ENCODE data around the gene LYZ. TPM values are rescaled to one million over a fixed set of nuclear protein-coding genes. Genes with fewer than 3 reads are reported as not detected.

Gene LYZ
- total RNA-seq, 3 donors from 2014 or later (not counting 1 experiment from before 2014, with no cell fraction given) = 83.1 to 337 (median 146) TPM

DNA sequence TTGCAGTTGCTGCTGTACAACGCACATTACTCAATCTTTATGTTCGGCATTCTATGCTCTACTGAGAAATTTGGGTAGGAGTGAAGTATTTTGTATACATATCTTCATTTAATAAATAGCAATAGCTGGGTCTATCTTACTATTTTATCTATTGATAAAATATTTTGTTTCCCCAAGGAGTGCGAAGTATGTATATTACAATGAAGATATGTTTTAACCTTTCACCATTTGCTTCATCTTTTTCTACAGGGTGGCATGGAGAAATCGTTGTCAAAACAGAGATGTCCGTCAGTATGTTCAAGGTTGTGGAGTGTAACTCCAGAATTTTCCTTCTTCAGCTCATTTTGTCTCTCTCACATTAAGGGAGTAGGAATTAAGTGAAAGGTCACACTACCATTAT, 4.7 kb downstream of the LYZ start:
- Histone ChIP-seq H3K36me3 (ENCODE audit: control insufficient read depth, insufficient read depth, low read length) (no peaks in the 10 kb centered on the region), H3K9me3 (ENCODE audit: control insufficient read depth, insufficient read depth, low read length) (no peaks in the 10 kb centered on the region), H3K27me3 (ENCODE audit: control insufficient read depth, insufficient read depth, low read length) (no peaks in the 10 kb centered on the region), H3K4me1 (ENCODE audit: control insufficient read depth, insufficient read depth, low read length) (peaks cover 6% of the 10 kb centered on the region), H3K27ac (ENCODE audit: low read length) (no peak overlapping the region), H3K4me3 (ENCODE audit: low read length) (no peak overlapping the region)
- Mint-ChIP-seq H3K27me3 (ENCODE audit: low read depth in 2 of 2) (peaks cover 0 to 13% of the 10 kb centered on the region in 2 donors), H3K27ac (no peak overlapping the region), H3K9me3 (no peaks in the 10 kb centered on the region), H3K4me3 (no peak overlapping the region), H3K4me1 (peaks cover 5 to 6% of the 10 kb centered on the region in 2 donors), H3K36me3 (no peaks in the 10 kb centered on the region)
- ATAC-seq = no peak
- TF ChIP-seq, protein P1, sequence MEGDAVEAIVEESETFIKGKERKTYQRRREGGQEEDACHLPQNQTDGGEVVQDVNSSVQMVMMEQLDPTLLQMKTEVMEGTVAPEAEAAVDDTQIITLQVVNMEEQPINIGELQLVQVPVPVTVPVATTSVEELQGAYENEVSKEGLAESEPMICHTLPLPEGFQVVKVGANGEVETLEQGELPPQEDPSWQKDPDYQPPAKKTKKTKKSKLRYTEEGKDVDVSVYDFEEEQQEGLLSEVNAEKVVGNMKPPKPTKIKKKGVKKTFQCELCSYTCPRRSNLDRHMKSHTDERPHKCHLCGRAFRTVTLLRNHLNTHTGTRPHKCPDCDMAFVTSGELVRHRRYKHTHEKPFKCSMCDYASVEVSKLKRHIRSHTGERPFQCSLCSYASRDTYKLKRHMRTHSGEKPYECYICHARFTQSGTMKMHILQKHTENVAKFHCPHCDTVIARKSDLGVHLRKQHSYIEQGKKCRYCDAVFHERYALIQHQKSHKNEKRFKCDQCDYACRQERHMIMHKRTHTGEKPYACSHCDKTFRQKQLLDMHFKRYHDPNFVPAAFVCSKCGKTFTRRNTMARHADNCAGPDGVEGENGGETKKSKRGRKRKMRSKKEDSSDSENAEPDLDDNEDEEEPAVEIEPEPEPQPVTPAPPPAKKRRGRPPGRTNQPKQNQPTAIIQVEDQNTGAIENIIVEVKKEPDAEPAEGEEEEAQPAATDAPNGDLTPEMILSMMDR (IDR thresholded peaks at IDR 0.05) = no peak
- 100% methylated on average over 1 of the region's 5 CpGs for WGBS (ENCODE audit: insufficient coverage)
- DNase-seq = no peak
- intact Hi-C loops (cut with micrococcal nuclease) = loop anchor here (10.0 kb wide), 1 partner anchor 58 kb away; no protein-coding TSS in a partner anchor

- whole genome bisulfite sequencing (ENCODE audit: insufficient coverage) = 78% methylated on average over 1 of the region's 1 CpG
- H3K27me3 ChIP-seq (ENCODE audit: control insufficient read depth, insufficient read depth, low read length) = no peaks in the 10 kb centered on the region
- no peaks in the 10 kb centered on the region for H3K36me3 Mint-ChIP-seq
- DNase-seq = no peak
- no peak overlapping the region for H3K27ac ChIP-seq (ENCODE audit: low read length)
- no peak for ATAC-seq
- TF ChIP-seq, protein P1 (IDR thresholded peaks at IDR 0.05) = no peak
- no peak overlapping the region for H3K4me3 Mint-ChIP-seq
- H3K4me1 ChIP-seq (ENCODE audit: control insufficient read depth, insufficient read depth, low read length) = peaks cover 6% of the 10 kb centered on the region
- intact Hi-C loops (cut with micrococcal nuclease) = loop anchor here (10.0 kb wide), 1 partner anchor 59 kb away; no protein-coding TSS in a partner anchor
- H3K9me3 ChIP-seq (ENCODE audit: control insufficient read depth, insufficient read depth, low read length) = no peaks in the 10 kb centered on the region
- H3K9me3 Mint-ChIP-seq = no peaks in the 10 kb centered on the region
- no peaks in the 10 kb centered on the region for H3K36me3 ChIP-seq (ENCODE audit: control insufficient read depth, insufficient read depth, low read length)
- peaks cover 10% of the 10 kb centered on the region in 2 donors for H3K4me1 Mint-ChIP-seq
- peaks cover 0 to 13% of the 10 kb centered on the region in 2 donors for H3K27me3 Mint-ChIP-seq (ENCODE audit: low read depth in 2 of 2)
- H3K27ac Mint-ChIP-seq = no peak overlapping the region
- H3K4me3 ChIP-seq (ENCODE audit: low read length) = no peak overlapping the region
These were observed 6.0 kb downstream of the LYZ start for GRCh38 chr12:69354172-69354555.

DNA sequence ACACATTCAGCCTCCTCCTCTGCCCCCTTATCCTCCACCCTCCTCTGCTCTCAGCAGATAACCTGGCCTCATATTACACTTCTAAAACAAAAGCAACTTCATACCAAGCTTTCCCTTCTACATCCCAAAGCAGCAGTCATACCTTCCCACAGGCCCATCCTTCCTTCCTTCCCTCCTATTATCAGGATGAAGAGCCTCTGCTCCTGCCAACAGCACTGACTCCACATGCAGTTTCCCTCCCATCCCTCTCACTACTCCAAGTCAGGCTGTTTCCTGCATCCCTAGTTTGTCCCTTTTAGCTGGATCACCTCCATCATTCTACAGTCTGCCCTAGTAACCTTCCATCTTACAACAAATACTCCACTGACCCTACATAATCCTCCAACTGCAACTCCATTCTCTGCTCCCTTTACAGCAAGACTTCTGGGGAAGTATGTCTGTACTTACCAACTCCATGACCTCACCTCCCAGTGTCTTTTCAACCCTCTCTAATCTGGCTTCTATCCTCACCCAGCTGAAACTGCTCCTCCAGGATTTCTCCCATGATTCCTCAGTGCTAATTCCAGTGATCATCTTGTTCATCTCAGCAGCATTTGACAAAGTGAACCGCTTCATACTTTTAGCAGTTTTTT, 6.5 kb downstream of the LYZ start:
- Histone ChIP-seq H3K27ac (ENCODE audit: low read length) (no peak overlapping the region), H3K36me3 (ENCODE audit: control insufficient read depth, insufficient read depth, low read length) (no peaks in the 10 kb centered on the region), H3K4me1 (ENCODE audit: control insufficient read depth, insufficient read depth, low read length) (peaks cover 6% of the 10 kb centered on the region), H3K9me3 (ENCODE audit: control insufficient read depth, insufficient read depth, low read length) (no peaks in the 10 kb centered on the region), H3K4me3 (ENCODE audit: low read length) (no peak overlapping the region), H3K27me3 (ENCODE audit: control insufficient read depth, insufficient read depth, low read length) (no peaks in the 10 kb centered on the region)
- Mint-ChIP-seq H3K27ac (no peak overlapping the region), H3K9me3 (no peaks in the 10 kb centered on the region), H3K4me1 (peaks cover 15% of the 10 kb centered on the region in 2 donors), H3K27me3 (ENCODE audit: low read depth in 2 of 2) (peaks cover 0 to 13% of the 10 kb centered on the region in 2 donors), H3K4me3 (no peak overlapping the region), H3K36me3 (no peaks in the 10 kb centered on the region)
- WGBS (ENCODE audit: insufficient coverage) = 83% methylated on average over 1 of the region's 1 CpG
- intact Hi-C loops (cut with micrococcal nuclease) = loop anchor here (10.0 kb wide), 1 partner anchor 60 kb away; no protein-coding TSS in a partner anchor
- DNase-seq (no peak), ATAC-seq (no peak)
- TF ChIP-seq, protein P1 (IDR thresholded peaks at IDR 0.05) = no peak
